ENCODE results near the gene RNF112. TPM values are rescaled to one million over a fixed set of nuclear protein-coding genes. Genes with fewer than 3 reads are reported as not detected.
A peak's percentile ranks its signal among the peaks of the same experiment; 100 is the strongest.
"Not testable (repeated sequence)": the region's sequence is repeated elsewhere in the genome, so short reads cannot be mapped to it uniquely, and the experiment has no call there.

Gene RNF112
- total RNA-seq, 1 experiment from 2014 or later: 0.81 TPM

DNA sequence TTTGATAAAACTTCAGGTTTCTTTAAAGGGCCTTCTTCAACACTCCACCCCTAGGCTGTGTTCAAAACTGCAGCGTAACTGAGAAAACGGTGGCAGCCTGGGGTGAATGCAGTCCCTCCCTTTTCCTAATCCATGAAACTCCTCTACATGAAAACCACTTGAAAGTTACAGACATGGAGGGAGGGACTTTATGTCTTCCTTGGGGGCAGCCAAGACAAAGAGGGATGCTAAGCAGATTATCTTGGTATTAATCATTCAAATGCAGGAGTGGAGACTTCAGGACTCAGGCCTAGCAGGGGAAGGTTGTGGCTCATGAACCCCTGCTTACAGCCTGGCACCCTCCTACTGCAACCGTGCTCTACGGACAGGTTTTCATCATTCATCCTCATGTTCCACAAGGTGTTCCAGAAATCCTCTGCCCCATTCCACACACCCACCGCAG is 46.8 kb downstream of the RNF112 start:
- Histone ChIP-seq H3T11ph (ENCODE audit: low read length) (no peak overlapping the region), H4K91ac (ENCODE audit: insufficient read length, low read depth, low read length) (no peak overlapping the region), H3K79me1 (ENCODE audit: insufficient read depth, low read depth, low read length, poor library complexity, severe bottlenecking) (no peaks in the 10 kb centered on the region), H3K4me2 (ENCODE audit: insufficient read depth, insufficient read length, low read length) (no peak overlapping the region), H2BK5ac (ENCODE audit: insufficient read length, low read length) (peak overlapping the region; percentile 44), H2BK15ac (ENCODE audit: low read depth, low read length) (no peak overlapping the region), H3K79me2 (ENCODE audit: insufficient read depth, low read length) (no peaks in the 10 kb centered on the region), H2AK5ac (ENCODE audit: insufficient read length, low read length) (no peak overlapping the region), H4K8ac (replicated peaks; ENCODE audit: insufficient read length, low read depth, low read length) (no peak overlapping the region), H3K56ac (ENCODE audit: insufficient read length, low read depth, low read length) (no peak overlapping the region), H3K23ac (ENCODE audit: insufficient read length, low read depth, low read length) (no peak overlapping the region), H4K20me1 (ENCODE audit: control insufficient read depth, insufficient read depth, insufficient read length) (no peaks in the 10 kb centered on the region), H2BK12ac (ENCODE audit: insufficient read length, low read depth, low read length) (peak overlapping the region; percentile 31), H3K27me3 (ENCODE audit: insufficient read depth, low read length) (no peaks in the 10 kb centered on the region), H3K14ac (ENCODE audit: insufficient read depth, low read length) (peak overlapping the region; percentile 68; the same call in 1 of the 2 replicates), H3K23me2 (ENCODE audit: insufficient read length, low read depth, low read length, poor library complexity, severe bottlenecking) (peaks cover 3% of the 10 kb centered on the region), H2BK20ac (ENCODE audit: low read depth, low read length, poor library complexity, severe bottlenecking) (no peak overlapping the region), H3K27ac (ENCODE audit: insufficient read length, low read depth, low read length) (peak overlapping the region; percentile 87), H2BK120ac (ENCODE audit: low read depth, low read length, poor library complexity, severe bottlenecking) (no peak overlapping the region), H3K18ac (ENCODE audit: insufficient read length, low read depth, low read length) (peak overlapping the region; percentile 66), H3K4me1 (ENCODE audit: insufficient read depth, low read length) (peaks cover 23% of the 10 kb centered on the region), H3K4ac (ENCODE audit: low read depth, low read length) (no peak overlapping the region), H4K5ac (ENCODE audit: insufficient read length, low read depth, low read length) (peak overlapping the region; percentile 79), H3K9me3 (ENCODE audit: control insufficient read depth, low read depth, low read length) (no peaks in the 10 kb centered on the region), H2AFZ (ENCODE audit: low read length) (no peak overlapping the region), H3K9ac (ENCODE audit: extremely low read depth, insufficient read length, low read length) (no peak overlapping the region)
- Mint-ChIP-seq H3K27ac (peak overlapping the region; percentile 96 to 99 (median 97)), H3K9me3 (no peaks in the 10 kb centered on the region; a peak in 1 of 5 replicates), H3K4me1 (peaks cover 84 to 88% of the 10 kb centered on the region in 2 experiments), H3K36me3 (ENCODE audit: insufficient read depth in 1 of 3, low read depth in 3 of 3) (no peaks in the 10 kb centered on the region), H3K27me3 (ENCODE audit: low read depth) (peaks cover 4% of the 10 kb centered on the region), H3K4me3 (peak overlapping the region; percentile 7 to 43; a peak in 3 of 5 replicates)
- WGBS (ENCODE audit: extremely low coverage, insufficient read length, low lambda C conversion rate): no CpG with 5 or more reads among the region's 5 CpGs
- TF ChIP-seq, protein P1, sequence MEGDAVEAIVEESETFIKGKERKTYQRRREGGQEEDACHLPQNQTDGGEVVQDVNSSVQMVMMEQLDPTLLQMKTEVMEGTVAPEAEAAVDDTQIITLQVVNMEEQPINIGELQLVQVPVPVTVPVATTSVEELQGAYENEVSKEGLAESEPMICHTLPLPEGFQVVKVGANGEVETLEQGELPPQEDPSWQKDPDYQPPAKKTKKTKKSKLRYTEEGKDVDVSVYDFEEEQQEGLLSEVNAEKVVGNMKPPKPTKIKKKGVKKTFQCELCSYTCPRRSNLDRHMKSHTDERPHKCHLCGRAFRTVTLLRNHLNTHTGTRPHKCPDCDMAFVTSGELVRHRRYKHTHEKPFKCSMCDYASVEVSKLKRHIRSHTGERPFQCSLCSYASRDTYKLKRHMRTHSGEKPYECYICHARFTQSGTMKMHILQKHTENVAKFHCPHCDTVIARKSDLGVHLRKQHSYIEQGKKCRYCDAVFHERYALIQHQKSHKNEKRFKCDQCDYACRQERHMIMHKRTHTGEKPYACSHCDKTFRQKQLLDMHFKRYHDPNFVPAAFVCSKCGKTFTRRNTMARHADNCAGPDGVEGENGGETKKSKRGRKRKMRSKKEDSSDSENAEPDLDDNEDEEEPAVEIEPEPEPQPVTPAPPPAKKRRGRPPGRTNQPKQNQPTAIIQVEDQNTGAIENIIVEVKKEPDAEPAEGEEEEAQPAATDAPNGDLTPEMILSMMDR (conservative IDR thresholded peaks at IDR 0.05): peak; percentile 43; the same call in 2 of the 3 replicates
- DNase-seq: peak; percentile 78

DNA sequence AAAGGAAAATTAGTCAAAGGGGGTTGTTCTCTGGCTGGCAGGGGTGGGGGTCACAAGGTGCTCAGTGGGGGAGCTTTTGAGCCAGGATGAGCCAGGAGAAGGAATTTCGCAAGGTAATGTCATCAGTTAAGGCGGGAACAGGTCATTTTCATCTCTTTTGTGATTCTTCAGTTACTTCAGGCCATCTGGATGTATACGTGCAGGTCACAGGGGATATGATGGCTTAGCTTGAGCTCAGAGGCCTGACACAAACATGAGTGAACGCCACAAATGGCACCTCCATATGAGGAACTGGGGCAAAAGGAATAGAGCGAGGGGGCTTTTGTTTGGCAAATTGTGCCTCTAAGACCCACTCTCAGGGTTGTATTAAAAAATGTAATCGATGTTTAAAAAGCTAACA is 47.4 kb downstream of the RNF112 start:
- not testable (repeated sequence) for H4K91ac ChIP-seq (ENCODE audit: insufficient read length, low read depth, low read length)

More for the DNA sequence above, 47.4 kb downstream of the RNF112 start:
- H3K36me3 Mint-ChIP-seq (ENCODE audit: insufficient read depth in 1 of 3, low read depth in 3 of 3); H2BK15ac ChIP-seq (ENCODE audit: low read depth, low read length); H3K9me3 ChIP-seq (ENCODE audit: control insufficient read depth, low read depth, low read length); H3K4ac ChIP-seq (ENCODE audit: low read depth, low read length); H3K79me1 ChIP-seq (ENCODE audit: insufficient read depth, low read depth, low read length, poor library complexity, severe bottlenecking); H4K8ac ChIP-seq (replicated peaks; ENCODE audit: insufficient read length, low read depth, low read length); H4K20me1 ChIP-seq (ENCODE audit: control insufficient read depth, insufficient read depth, insufficient read length); H2AFZ ChIP-seq (ENCODE audit: low read length); H2BK120ac ChIP-seq (ENCODE audit: low read depth, low read length, poor library complexity, severe bottlenecking); H3K79me2 ChIP-seq (ENCODE audit: insufficient read depth, low read length); H3K23ac ChIP-seq (ENCODE audit: insufficient read length, low read depth, low read length); H3K27me3 ChIP-seq (ENCODE audit: insufficient read depth, low read length); H3K27me3 Mint-ChIP-seq (ENCODE audit: low read depth); H2BK12ac ChIP-seq (ENCODE audit: insufficient read length, low read depth, low read length); H2AK5ac ChIP-seq (ENCODE audit: insufficient read length, low read length); H3K56ac ChIP-seq (ENCODE audit: insufficient read length, low read depth, low read length); H3K9me3 Mint-ChIP-seq; H3T11ph ChIP-seq (ENCODE audit: low read length); H2BK5ac ChIP-seq (ENCODE audit: insufficient read length, low read length); H3K9ac ChIP-seq (ENCODE audit: extremely low read depth, insufficient read length, low read length); H3K23me2 ChIP-seq (ENCODE audit: insufficient read length, low read depth, low read length, poor library complexity, severe bottlenecking); H3K4me2 ChIP-seq (ENCODE audit: insufficient read depth, insufficient read length, low read length); H3K14ac ChIP-seq (ENCODE audit: insufficient read depth, low read length); H4K5ac ChIP-seq (ENCODE audit: insufficient read length, low read depth, low read length); H2BK20ac ChIP-seq (ENCODE audit: low read depth, low read length, poor library complexity, severe bottlenecking): not testable (repeated sequence)
- peak overlapping the region; percentile 48 for H3K18ac ChIP-seq (ENCODE audit: insufficient read length, low read depth, low read length)
- H3K27ac Mint-ChIP-seq: peak overlapping the region; percentile 96 to 99 (median 97)
- peak; percentile 70 for DNase-seq
- WGBS (ENCODE audit: extremely low coverage, insufficient read length, low lambda C conversion rate): no CpG with 5 or more reads among the region's 6 CpGs
- H3K4me1 Mint-ChIP-seq: peaks cover 91 to 94% of the 10 kb centered on the region in 2 experiments
- peak overlapping the region; percentile 7 to 43; a peak in 3 of 5 replicates for H3K4me3 Mint-ChIP-seq
- peaks cover 24% of the 10 kb centered on the region for H3K4me1 ChIP-seq (ENCODE audit: insufficient read depth, low read length)
- peak overlapping the region; percentile 87 for H3K27ac ChIP-seq (ENCODE audit: insufficient read length, low read depth, low read length)

Measured in H9 (cell line).